Placental pericyte (primary cell): ENCODE results near the gene RSPH10B. TPM values are rescaled to one million over a fixed set of nuclear protein-coding genes. Genes with fewer than 3 reads are reported as not detected.

Experiments
- small RNA-seq: library from RNA; depleted of rRNA; stranded (forward); fragments of <200 nt; gene quantifications from one replicate; pipeline ENCODE3, GENCODE V24; 2012; ENCODE audit warnings: low replicate concordance
- total RNA-seq: library from RNA; depleted of rRNA; stranded (reverse); fragments of >200 nt; gene quantifications from 2 replicates; pipeline ENCODE4 v1.2.3, GENCODE V29; 2012

The RSPH10B gene
- total RNA-seq = under 0.01 TPM in 1 of 2 replicates, not detected in the other

GRCh38 chr7:5970347-5970911 lies at the start of gene RSPH10B:
TSS of gene RSPH10B (minus strand) at chr7:5970689. CDS start at chr7:5967116, 3,573 bp downstream.

GRCh38 chr7:6008668-6009611 lies 38.5 kb upstream of the RSPH10B start, which contains the start of the genes AIMP2 and PMS2:
TSS of gene AIMP2 (plus strand) at chr7:6009272. CDS start at chr7:6009364, 92 bp downstream.
TSS of gene PMS2 (minus strand) at chr7:6009049. CDS start at chr7:6009019, 30 bp downstream.

GRCh38 chr7:5898480-5899224 lies 71.8 kb downstream of the RSPH10B start, which contains the start of gene CCZ1:
TSS of gene CCZ1 (plus strand) at chr7:5898733. CDS start at chr7:5898800, 67 bp downstream.

Small RNA genes lying within 50 kb of the gene (small RNA-seq; reads per million reads assigned to genes)
- not detected for gene RF00019
- 16.2 reads per million, percentile 96 among the genes with 10 or more reads in this experiment for gene SNORA80D

Other genes starting within 250 kb of the RSPH10B start
- 31.1 and 43.7 TPM in 2 replicates for gene RNF216, start 189.0 kb downstream of the RSPH10B start, total RNA-seq
- not detected in 2 replicates for gene OCM, start 89.9 kb downstream of the RSPH10B start, total RNA-seq
- 57.3 and 72.6 TPM in 2 replicates for gene CCZ1, start 72.0 kb downstream of the RSPH10B start, total RNA-seq
- 16.6 and 17.8 TPM in 2 replicates for gene PMS2, start 38.4 kb upstream of the RSPH10B start, total RNA-seq
- 57.3 and 58.7 TPM in 2 replicates for gene AIMP2, start 38.6 kb upstream of the RSPH10B start, total RNA-seq
- gene ANKRD61, start 60.7 kb upstream of the RSPH10B start, total RNA-seq = 0.44 TPM in 1 of 2 replicates, not detected in the other
- 120 and 193 TPM in 2 replicates for gene EIF2AK1, start 88.5 kb upstream of the RSPH10B start, total RNA-seq
- 8.3 and 9.3 TPM in 2 replicates for gene USP42, start 134.3 kb upstream of the RSPH10B start, total RNA-seq